IMR-90 (cell line): ENCODE data around the gene CNIH1.

Experiments
- BHLHE40 ChIP-seq: fragments of 150-350 bp; IDR thresholded peaks from 2 replicates; pipeline ENCODE4 v1.6.1; 2016; ENCODE audit warnings: mild to moderate bottlenecking, low read depth, low read length
- CEBPB ChIP-seq: IDR thresholded peaks from 2 replicates; pipeline ENCODE4 v1.6.1; 2012; ENCODE audit warnings: low read depth, low read length, improper control_type of control experiment
- CTCF ChIP-seq: conservative IDR thresholded peaks from 2 replicates; pipeline ENCODE4 v1.5.1; 2012; ENCODE audit warnings: mild to moderate bottlenecking, low read depth, low read length, improper control_type of control experiment
- ELK1 ChIP-seq: fragments of 150-350 bp; IDR thresholded peaks from 2 replicates; pipeline ENCODE4 v1.6.1; 2016; ENCODE audit warnings: low read depth, mild to moderate bottlenecking, low read length, moderate library complexity, borderline replicate concordance
- FOS ChIP-seq: fragments of 150-350 bp; IDR thresholded peaks from 2 replicates; pipeline ENCODE4 v1.6.1; 2016; ENCODE audit warnings: low read depth, low read length
- MAZ ChIP-seq: IDR thresholded peaks from 2 replicates; pipeline ENCODE4 v1.6.1; 2012; ENCODE audit warnings: low read depth, mild to moderate bottlenecking, low read length, improper control_type of control experiment, moderate library complexity, borderline replicate concordance
- MXI1 ChIP-seq: IDR thresholded peaks from 2 replicates; pipeline ENCODE4 v1.6.1; 2012; ENCODE audit warnings: low read depth, mild to moderate bottlenecking, low read length, moderate library complexity, borderline replicate concordance
- POLR2A ChIP-seq: IDR thresholded peaks from 2 replicates; pipeline ENCODE4 v1.6.1; 2012; ENCODE audit warnings: mild to moderate bottlenecking, low read depth, low read length
- RAD21 ChIP-seq: IDR thresholded peaks from 2 replicates; pipeline ENCODE4 v1.6.1; 2012; ENCODE audit warnings: low read length, improper control_type of control experiment
- RFX5 ChIP-seq: IDR thresholded peaks from 2 replicates; pipeline ENCODE4 v1.8.0; 2012; ENCODE audit warnings: low read depth, mild to moderate bottlenecking, low read length, moderate library complexity
- SMC3 ChIP-seq: fragments of 150-350 bp; IDR thresholded peaks from 2 replicates; pipeline ENCODE4 v1.6.1; 2016; ENCODE audit warnings: low read depth, mild to moderate bottlenecking, antibody characterized with exemption, low read length, moderate library complexity

DNA sequence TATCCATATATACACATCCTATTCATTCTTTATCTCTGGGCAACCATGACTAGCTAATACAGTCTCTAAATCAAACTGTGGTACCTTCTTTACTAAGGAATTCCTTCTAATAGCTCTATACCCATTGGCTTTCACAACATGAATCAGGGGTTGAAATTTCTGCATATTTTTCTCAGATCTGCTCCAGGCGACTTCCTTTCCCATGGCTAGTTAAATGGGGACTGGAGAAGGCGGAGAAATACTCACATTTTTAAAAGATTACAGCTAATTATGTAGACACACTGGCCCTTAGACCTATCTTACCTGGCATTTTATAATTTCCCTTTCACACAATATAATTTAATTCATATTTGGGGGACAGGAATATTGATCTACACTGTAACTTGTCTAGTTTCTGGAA, 45.5 kb downstream of the CNIH1 start:
- TF ChIP-seq FOS (no peak), CTCF (no peak), BHLHE40 (no peak), POLR2A (no peak), SMC3 (no peak), ELK1 (no peak), CEBPB (no peak), RFX5 (no peak), MXI1 (no peak), RAD21 (no peak), MAZ (no peak)
